ENCODE results near the gene MAP4K3.

Gene MAP4K3

GRCh38 chr2:39311469-39311868, 125.6 kb downstream of the MAP4K3 start:
- TF ChIP-seq POLR2AphosphoS5 (IDR thresholded peaks at IDR 0.05; ENCODE audit: low read depth, low read length) (no peak), REST (IDR thresholded peaks at IDR 0.05; ENCODE audit: insufficient read depth in 1 of 2, low read depth in 2 of 2, low read length in 2 of 2) (no peak), SIN3A (IDR thresholded peaks at IDR 0.05; ENCODE audit: borderline replicate concordance, insufficient read depth, low read length) (no peak), FOXP2 (optimal IDR thresholded peaks at IDR 0.05; ENCODE audit: borderline replicate concordance, extremely low read depth, extremely low read length, insufficient read depth) (no peak), TAF1 (IDR thresholded peaks at IDR 0.05; ENCODE audit: borderline replicate concordance, insufficient read depth, low read length) (no peak)

DNA sequence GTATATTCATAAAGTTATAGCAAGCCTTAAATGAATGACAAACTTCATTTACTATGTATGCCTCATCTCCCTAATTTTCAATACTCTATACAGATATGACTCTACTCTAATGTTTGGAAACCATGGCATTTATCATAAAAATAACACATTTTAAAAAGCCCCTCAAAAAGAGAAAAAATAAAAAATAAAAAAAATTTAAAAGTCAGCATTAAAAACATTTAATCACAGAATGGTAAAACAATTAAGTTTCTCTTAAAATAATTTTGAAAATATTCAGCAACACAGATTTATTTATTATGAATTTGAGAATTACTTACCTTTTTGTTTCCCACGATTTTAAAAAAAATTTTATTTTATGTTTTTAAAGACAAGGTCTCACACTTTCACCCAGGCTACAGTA, 128.3 kb downstream of the MAP4K3 start:
- TF ChIP-seq POLR2AphosphoS5 (IDR thresholded peaks at IDR 0.05; ENCODE audit: low read depth, low read length) (no peak), SIN3A (IDR thresholded peaks at IDR 0.05; ENCODE audit: borderline replicate concordance, insufficient read depth, low read length) (no peak), TAF1 (IDR thresholded peaks at IDR 0.05; ENCODE audit: borderline replicate concordance, insufficient read depth, low read length) (no peak), REST (IDR thresholded peaks at IDR 0.05; ENCODE audit: insufficient read depth in 1 of 2, low read depth in 2 of 2, low read length in 2 of 2) (no peak), FOXP2 (optimal IDR thresholded peaks at IDR 0.05; ENCODE audit: borderline replicate concordance, extremely low read depth, extremely low read length, insufficient read depth) (no peak)

DNA sequence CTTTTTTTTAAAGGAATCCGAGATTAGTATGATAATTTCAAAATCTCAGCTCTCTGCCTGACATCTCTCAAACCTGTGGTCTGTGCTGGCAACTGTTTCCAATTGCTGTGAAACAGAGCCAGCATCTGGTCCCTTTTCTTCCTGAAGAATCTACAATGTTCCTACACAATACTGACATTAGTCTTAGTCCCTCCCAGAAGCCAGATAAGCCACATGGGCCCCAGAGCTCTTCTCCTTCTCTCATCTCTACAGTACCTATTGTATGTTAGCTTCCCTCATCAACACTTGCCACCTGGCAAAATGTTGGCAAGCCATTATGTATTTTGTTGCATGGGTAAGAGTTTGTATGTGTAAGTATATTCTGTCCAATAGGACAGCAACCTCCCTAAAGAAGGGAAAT, 130.5 kb downstream of the MAP4K3 start:
- no peak for TF ChIP-seq POLR2AphosphoS5 (IDR thresholded peaks at IDR 0.05; ENCODE audit: low read depth, low read length)
- no peak for TF ChIP-seq SIN3A (IDR thresholded peaks at IDR 0.05; ENCODE audit: borderline replicate concordance, insufficient read depth, low read length)

GRCh38 chr2:39304729-39305128, 132.4 kb downstream of the MAP4K3 start:
- no peak for TF ChIP-seq FOXP2 (optimal IDR thresholded peaks at IDR 0.05; ENCODE audit: borderline replicate concordance, extremely low read depth, extremely low read length, insufficient read depth)
- no peak for TF ChIP-seq SIN3A (IDR thresholded peaks at IDR 0.05; ENCODE audit: borderline replicate concordance, insufficient read depth, low read length)
- no peak for TF ChIP-seq REST (IDR thresholded peaks at IDR 0.05; ENCODE audit: insufficient read depth in 1 of 2, low read depth in 2 of 2, low read length in 2 of 2)
- no peak for TF ChIP-seq POLR2AphosphoS5 (IDR thresholded peaks at IDR 0.05; ENCODE audit: low read depth, low read length)
- TF ChIP-seq TAF1 (IDR thresholded peaks at IDR 0.05; ENCODE audit: borderline replicate concordance, insufficient read depth, low read length), result no peak

- TF ChIP-seq TAF1 (IDR thresholded peaks at IDR 0.05; ENCODE audit: borderline replicate concordance, insufficient read depth, low read length) (no peak), SIN3A (IDR thresholded peaks at IDR 0.05; ENCODE audit: borderline replicate concordance, insufficient read depth, low read length) (no peak), FOXP2 (optimal IDR thresholded peaks at IDR 0.05; ENCODE audit: borderline replicate concordance, extremely low read depth, extremely low read length, insufficient read depth) (no peak), POLR2AphosphoS5 (IDR thresholded peaks at IDR 0.05; ENCODE audit: low read depth, low read length) (no peak), REST (IDR thresholded peaks at IDR 0.05; ENCODE audit: insufficient read depth in 1 of 2, low read depth in 2 of 2, low read length in 2 of 2) (no peak)
These were observed 132.9 kb downstream of the MAP4K3 start for GRCh38 chr2:39304200-39304599.
